Muscle of leg (tissue), 11 donors: ENCODE measurements around the gene PYCR2. TPM values are rescaled to one million over a fixed set of nuclear protein-coding genes. Genes with fewer than 3 reads are reported as not detected.
"Not testable (repeated sequence)": the region's sequence is repeated elsewhere in the genome, so short reads cannot be mapped to it uniquely, and the experiment has no call there.

Experiments
- DNase-seq: peaks from one replicate; pipeline ENCODE4 v3.0.0; 2013
- H3K27ac ChIP-seq: one replicate; pipeline ENCODE4 v1.5.1; 2013; ENCODE audit warnings: mild to moderate bottlenecking, low read length, control low read depth
- H3K27me3 ChIP-seq: one replicate; pipeline ENCODE4 v1.6.1; 2013; ENCODE audit warnings: low read length; ENCODE audit not compliant: control insufficient read depth, insufficient read depth
- H3K36me3 ChIP-seq: one replicate; pipeline ENCODE4 v1.6.1; 2013; ENCODE audit warnings: low read length; ENCODE audit not compliant: control insufficient read depth, insufficient read depth
- H3K4me1 ChIP-seq: one replicate; pipeline ENCODE4 v1.6.1; 2013; ENCODE audit warnings: low read length; ENCODE audit not compliant: control insufficient read depth, insufficient read depth
- H3K4me3 ChIP-seq: one replicate; pipeline ENCODE4 v1.5.1; 2013; ENCODE audit warnings: low read length, control low read depth
- H3K9me3 ChIP-seq: replicated peaks from 2 replicates; pipeline ENCODE4 v1.6.1; 2013; ENCODE audit warnings: low read depth, low read length; ENCODE audit not compliant: control insufficient read depth
- WGBS: methylation state at CpG from one replicate; pipeline ENCODE4 v1.1.5; 2013; ENCODE audit warnings: missing lambda C conversion rate; ENCODE audit not compliant: insufficient coverage; 5-methylcytosine and 5-hydroxymethylcytosine counted together
- polyA plus RNA-seq, 8 donors: library from polyadenylated mRNA; unstranded; fragments of 120-200 nt; gene quantifications; one replicate each; pipeline versions ENCODE4 v1.2.1 to v1.2.3, GENCODE V29; 2013; ENCODE audit warnings: inconsistent platforms in 1 of 8, low replicate concordance in 1 of 8; ENCODE audit not compliant: insufficient read length in 8 of 8, insufficient read depth in 1 of 8
- total RNA-seq: library from RNA; stranded (reverse); fragments of 120-200 nt; gene quantifications from one replicate; pipeline ENCODE4 v1.2.4, GENCODE V29; 2013

The PYCR2 gene
- total and polyA plus RNA-seq, 9 donors: 21.8 to 37.0 (median 35.0) TPM

- DNase-seq: no peak
- Histone ChIP-seq H3K27me3 (peaks cover 5% of the 10 kb centered on the region), H3K27ac (no peak overlapping the region), H3K9me3 (no peaks in the 10 kb centered on the region), H3K4me1 (peaks cover 36% of the 10 kb centered on the region), H3K4me3 (no peak overlapping the region), H3K36me3 (no peaks in the 10 kb centered on the region)
- no CpG with 5 or more reads among the region's 2 CpGs for WGBS
Measured at GRCh38 chr1:225944387-225944786, 20.3 kb upstream of the PYCR2 start.

- Histone ChIP-seq H3K4me1 (peaks cover 34% of the 10 kb centered on the region), H3K27me3 (peaks cover 5% of the 10 kb centered on the region), H3K9me3 (no peaks in the 10 kb centered on the region), H3K36me3 (no peaks in the 10 kb centered on the region), H3K4me3 (no peak overlapping the region), H3K27ac (no peak overlapping the region)
- no peak for DNase-seq
- WGBS: 85% methylated on average over 3 of the region's 4 CpGs
Measured at GRCh38 chr1:225943582-225943981, 19.5 kb upstream of the PYCR2 start.

- no peak overlapping the region for H3K27ac ChIP-seq
Measured at GRCh38 chr1:225942574-225942973, 18.5 kb upstream of the PYCR2 start.

GRCh38 chr1:225941942-225942222 is 17.8 kb upstream of the PYCR2 start:
- Histone ChIP-seq H3K36me3 (no peaks in the 10 kb centered on the region), H3K4me1 (peaks cover 34% of the 10 kb centered on the region), H3K27me3 (no peaks in the 10 kb centered on the region), H3K27ac (peak overlapping the region; percentile 78), H3K4me3 (no peak overlapping the region), H3K9me3 (no peaks in the 10 kb centered on the region)
- no peak for DNase-seq
- WGBS: no CpG with 5 or more reads among the region's 1 CpG

More at GRCh38 chr1:225942574-225942973, 18.5 kb upstream of the PYCR2 start:
- peaks cover 34% of the 10 kb centered on the region for H3K4me1 ChIP-seq
- H3K36me3 ChIP-seq: no peaks in the 10 kb centered on the region
- peaks cover 2% of the 10 kb centered on the region for H3K27me3 ChIP-seq
- H3K4me3 ChIP-seq: no peak overlapping the region
- 37% methylated on average over 3 of the region's 7 CpGs for WGBS
- peak; percentile 26 for DNase-seq
- H3K9me3 ChIP-seq: no peaks in the 10 kb centered on the region

- Histone ChIP-seq H3K4me3 (no peak within 1 kb of the TSS), H3K9me3 (no peaks in the 10 kb centered on the region), H3K4me1 (peaks cover 37% of the 10 kb centered on the region), H3K27me3 (no peaks in the 10 kb centered on the region), H3K36me3 (no peaks in the 10 kb centered on the region), H3K27ac (peak within 1 kb of the TSS; percentile 78)
- WGBS: 10% methylated on average over 6 of the region's 6 CpGs
- DNase-seq: peak; percentile 97
Measured at GRCh38 chr1:225941187-225941941, 17.3 kb upstream of the PYCR2 start, which contains the start of gene LEFTY2. TSS of gene LEFTY2 (minus strand) at chr1:225941220. CDS start at chr1:225941140, 80 bp downstream.

GRCh38 chr1:225940385-225941151 is 16.5 kb upstream of the PYCR2 start:
- WGBS: 28% methylated on average over 21 of the region's 25 CpGs
- H3K4me1 ChIP-seq: peaks cover 37% of the 10 kb centered on the region
- H3K9me3 ChIP-seq: no peaks in the 10 kb centered on the region
- peak; percentile 63 for DNase-seq
- H3K27ac ChIP-seq: peak overlapping the region; percentile 78
- H3K27me3 ChIP-seq: no peaks in the 10 kb centered on the region
- no peaks in the 10 kb centered on the region for H3K36me3 ChIP-seq
- no peak overlapping the region for H3K4me3 ChIP-seq

GRCh38 chr1:225939939-225940310 is 15.9 kb upstream of the PYCR2 start:
- 27% methylated on average over 6 of the region's 8 CpGs for WGBS
- peak overlapping the region; percentile 78 for H3K27ac ChIP-seq
- not testable (repeated sequence) for H3K4me3 ChIP-seq, H3K27me3 ChIP-seq, H3K9me3 ChIP-seq, H3K36me3 ChIP-seq
- DNase-seq: peak; percentile 27
- peaks cover 36% of the 10 kb centered on the region for H3K4me1 ChIP-seq

- WGBS: 36% methylated on average over 19 of the region's 69 CpGs
- not testable (repeated sequence) for DNase-seq, H3K4me3 ChIP-seq, H3K27me3 ChIP-seq, H3K27ac ChIP-seq, H3K9me3 ChIP-seq, H3K36me3 ChIP-seq
- peaks cover 30% of the 10 kb centered on the region for H3K4me1 ChIP-seq
Measured at GRCh38 chr1:225939097-225939938, 15.3 kb upstream of the PYCR2 start.

GRCh38 chr1:225937048-225937968 is 13.3 kb upstream of the PYCR2 start:
- H3K4me3 ChIP-seq: no peak overlapping the region
- H3K27me3 ChIP-seq: no peaks in the 10 kb centered on the region
- H3K27ac ChIP-seq: no peak overlapping the region
- no peaks in the 10 kb centered on the region for H3K9me3 ChIP-seq
- H3K36me3 ChIP-seq: no peaks in the 10 kb centered on the region
- peak; percentile 42 for DNase-seq
- peaks cover 26% of the 10 kb centered on the region for H3K4me1 ChIP-seq
- WGBS: 81% methylated on average over 14 of the region's 21 CpGs
